ENCODE data around the gene RUSF1.
A peak's percentile ranks its signal among the peaks of the same experiment; 100 is the strongest.
"Not testable (repeated sequence)": the region's sequence is repeated elsewhere in the genome, so short reads cannot be mapped to it uniquely, and the experiment has no call there.

The RUSF1 gene

GRCh38 chr16:31507929-31508705, at the start of gene RUSF1:
Gene RUSF1 (minus strand): TSS chr16:31508391. CDS start chr16:31508373, 18 bp downstream.
- peak; percentile 72 to 75 for DNase-seq

GRCh38 chr16:31542763-31543162, 34.6 kb upstream of the RUSF1 start:
- no peak for DNase-seq

GRCh38 chr16:31539762-31540161, 31.6 kb upstream of the RUSF1 start:
- not testable (repeated sequence) for DNase-seq

DNA sequence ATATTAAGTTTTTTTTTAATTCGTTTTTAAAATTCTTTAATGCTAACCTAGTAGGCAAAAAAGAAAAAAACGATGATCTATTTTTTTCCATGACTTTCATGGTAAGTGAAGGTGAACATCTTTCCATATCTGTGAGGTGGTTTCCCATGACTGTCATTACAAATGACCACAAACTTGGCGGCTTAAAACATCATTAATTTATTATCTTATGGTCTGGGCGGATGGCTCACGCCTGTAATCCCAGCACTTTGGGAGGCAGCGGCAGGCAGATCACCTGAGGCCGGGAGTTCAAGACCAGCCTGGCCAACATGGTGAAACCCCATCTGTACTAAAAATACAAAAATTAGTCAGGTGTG, 30.0 kb upstream of the RUSF1 start:
- not testable (repeated sequence) for DNase-seq

DNA sequence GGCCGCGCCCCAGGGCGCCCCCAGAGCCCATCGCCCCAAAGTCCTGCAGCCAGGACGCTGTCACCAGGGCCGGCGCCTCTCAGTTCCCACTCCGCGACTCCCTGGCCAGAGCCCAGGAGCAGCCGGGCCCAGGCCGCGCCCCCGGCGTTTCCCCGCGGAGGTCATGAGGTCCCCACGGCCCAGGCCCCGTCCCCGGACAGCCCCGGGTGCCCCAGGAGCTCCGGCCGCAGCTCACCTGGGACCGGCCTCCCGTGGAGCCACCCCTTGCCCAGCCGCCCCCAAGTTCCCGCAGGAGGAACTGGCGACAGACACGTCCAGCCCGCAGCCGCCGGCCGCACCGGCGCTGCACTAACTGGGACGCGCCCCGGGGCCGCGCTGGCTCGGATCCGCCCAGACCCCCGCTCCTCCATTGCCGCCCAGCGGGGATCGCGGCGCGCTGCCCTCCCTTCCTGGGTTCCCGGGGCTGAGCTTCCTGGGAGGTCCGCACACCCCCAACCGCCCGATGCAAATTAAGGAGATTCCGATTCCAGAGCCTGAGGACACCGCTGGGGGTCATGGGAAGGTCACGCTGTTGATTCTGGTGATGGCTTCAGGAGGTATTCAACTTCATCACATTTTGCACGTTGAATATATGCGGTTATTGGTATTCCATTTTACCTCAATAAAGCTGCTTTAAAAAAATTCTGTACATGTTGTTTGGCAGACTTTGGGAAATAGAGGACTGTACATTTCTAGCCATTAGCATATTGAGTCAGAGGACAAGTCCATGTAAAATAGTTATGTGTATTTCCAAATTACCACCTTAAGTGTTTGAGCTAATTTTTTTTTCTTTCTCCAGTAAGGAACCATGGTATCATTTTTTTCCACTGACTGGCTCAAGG, 29.4 kb upstream of the RUSF1 start:
- no peak for DNase-seq

DNA sequence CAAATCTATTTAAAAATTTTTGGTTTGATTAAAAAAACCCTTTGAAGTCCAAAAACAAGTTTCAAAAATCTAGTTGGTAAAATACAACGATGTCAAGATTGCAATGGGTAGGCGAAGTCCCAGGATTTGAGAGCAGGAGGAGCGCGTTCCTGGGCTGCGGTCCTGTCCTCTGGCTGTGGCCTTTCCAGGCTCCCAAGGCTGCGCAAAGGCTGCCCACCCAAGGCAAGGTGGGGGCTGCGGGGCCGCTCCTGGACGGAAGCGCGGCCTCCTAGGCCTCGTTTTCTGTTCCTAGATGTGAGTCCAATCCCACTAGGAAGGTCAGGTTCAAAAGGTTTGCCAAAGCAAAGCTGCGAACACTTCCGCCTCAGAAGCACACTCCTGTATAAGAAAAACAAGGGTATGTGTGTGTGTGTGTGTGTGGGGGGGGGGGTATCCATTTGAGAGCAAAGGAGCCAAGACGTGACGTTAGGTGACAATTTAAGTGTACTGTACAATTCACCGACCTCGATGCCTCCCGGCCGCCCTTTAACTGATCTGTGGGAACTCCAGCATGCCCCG, 28.7 kb upstream of the RUSF1 start:
- no peak for DNase-seq

- DNase-seq, result no peak
These were observed 27.5 kb upstream of the RUSF1 start for GRCh38 chr16:31535737-31536136.

- no peak for DNase-seq
These were observed 24.7 kb upstream of the RUSF1 start for GRCh38 chr16:31532896-31533295.

GRCh38 chr16:31532120-31532519, 23.9 kb upstream of the RUSF1 start:
- no peak for DNase-seq

DNA sequence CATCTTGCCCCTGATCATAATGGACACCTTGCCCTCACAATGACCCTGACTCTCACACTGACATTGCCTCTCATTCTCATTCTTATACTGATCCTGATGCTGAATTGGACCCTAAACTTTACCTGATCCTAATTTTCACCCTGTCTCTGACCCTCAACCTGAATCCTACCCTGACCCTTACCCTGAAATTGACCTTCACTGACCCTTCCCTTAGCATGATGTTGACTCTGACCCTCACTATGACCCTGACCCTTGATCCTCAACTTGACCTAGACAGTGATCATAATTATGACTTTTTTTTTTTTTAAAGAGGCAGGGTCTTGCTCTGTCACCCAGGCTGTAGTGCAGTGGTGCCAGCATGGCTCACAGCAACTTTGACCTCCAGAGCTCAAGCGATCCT, 22.9 kb upstream of the RUSF1 start:
- no peak for DNase-seq

DNA sequence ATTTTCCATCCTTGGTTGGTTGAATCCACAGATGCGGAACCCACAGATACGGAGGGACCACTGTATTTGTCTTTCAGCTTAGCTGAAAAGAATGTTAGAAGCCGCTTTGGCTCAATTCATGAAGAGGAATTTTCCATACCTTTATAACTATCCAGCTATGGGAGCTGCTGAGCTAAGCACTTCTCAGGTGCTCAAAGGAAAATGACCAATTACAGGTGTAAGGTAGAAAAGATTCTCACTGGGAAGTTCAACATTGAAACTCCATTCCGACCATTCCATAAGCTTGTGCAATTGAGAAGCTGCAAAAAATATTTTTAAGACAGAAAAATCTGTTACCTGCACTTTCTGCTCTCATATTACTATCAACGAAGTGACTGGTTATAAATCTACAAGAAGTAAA, 22.2 kb upstream of the RUSF1 start:
- no peak for DNase-seq

DNA sequence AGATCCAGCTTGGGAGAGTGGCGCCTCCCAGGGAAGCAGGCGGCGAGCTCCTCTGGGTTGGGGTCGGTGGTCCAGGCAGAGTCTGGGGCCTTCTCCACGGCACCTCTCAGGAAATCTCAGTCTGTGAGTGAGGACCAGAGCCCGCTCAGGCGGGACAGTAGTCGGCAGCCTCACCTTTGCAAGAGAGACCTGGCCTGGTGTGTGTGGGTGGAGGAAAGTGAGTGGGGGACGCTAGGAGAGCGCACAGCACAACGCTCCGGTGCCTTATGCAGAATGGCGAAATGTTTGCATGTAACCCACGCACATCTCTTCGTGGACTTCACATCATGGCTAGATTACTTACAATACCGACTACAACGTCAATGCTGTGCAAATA, 21.7 kb upstream of the RUSF1 start:
- no peak for DNase-seq

DNA sequence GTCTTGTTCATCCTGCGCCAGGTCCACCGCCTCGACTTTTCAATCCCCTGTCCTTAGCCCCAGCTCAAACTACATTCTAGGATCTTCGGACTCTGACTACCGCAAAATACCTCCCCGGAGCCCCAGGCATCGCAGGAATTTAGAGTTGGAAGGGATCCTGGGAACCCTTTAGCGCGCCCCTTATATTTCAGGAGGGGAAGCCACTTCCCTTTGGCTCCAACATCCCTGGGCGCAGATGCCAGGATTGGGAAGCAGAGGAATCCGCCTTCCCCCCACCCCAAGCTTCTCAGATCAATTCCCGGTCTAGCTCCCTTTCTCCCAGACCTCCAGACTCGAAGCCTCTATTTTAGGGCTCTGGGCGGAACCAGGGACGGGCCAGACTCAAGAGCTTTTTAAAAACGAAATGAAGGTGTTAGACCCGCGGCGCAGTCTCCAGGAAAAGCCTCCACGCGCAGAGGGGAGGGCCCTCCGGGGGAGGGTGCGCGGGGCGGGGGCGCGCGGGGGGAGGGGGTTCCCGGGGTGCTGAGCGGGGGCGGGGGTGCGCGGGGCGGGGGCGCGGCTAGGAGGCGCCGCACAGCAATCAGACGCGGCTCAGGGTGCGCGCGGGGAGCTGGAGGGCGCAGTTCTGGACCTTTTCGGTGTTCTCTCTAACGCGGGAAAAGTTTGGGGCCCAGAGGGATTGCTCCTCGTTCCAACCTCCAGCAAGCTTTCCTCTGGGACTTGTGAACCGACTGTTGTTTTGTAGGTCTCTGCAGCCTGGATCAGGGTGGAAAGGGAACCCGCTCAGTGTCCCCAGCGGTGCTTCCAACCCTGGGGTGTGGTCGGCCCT, 21.1 kb upstream of the RUSF1 start:
- DNase-seq, result peak; percentile 10 to 11

GRCh38 chr16:31528523-31529107, 20.4 kb upstream of the RUSF1 start:
- DNase-seq, result no peak

- DNase-seq, result no peak
These were observed 19.6 kb upstream of the RUSF1 start, which contains the start of gene AHSP for GRCh38 chr16:31527734-31528274. Gene AHSP (plus strand): TSS chr16:31527900. CDS start chr16:31528140, 240 bp downstream.

DNA sequence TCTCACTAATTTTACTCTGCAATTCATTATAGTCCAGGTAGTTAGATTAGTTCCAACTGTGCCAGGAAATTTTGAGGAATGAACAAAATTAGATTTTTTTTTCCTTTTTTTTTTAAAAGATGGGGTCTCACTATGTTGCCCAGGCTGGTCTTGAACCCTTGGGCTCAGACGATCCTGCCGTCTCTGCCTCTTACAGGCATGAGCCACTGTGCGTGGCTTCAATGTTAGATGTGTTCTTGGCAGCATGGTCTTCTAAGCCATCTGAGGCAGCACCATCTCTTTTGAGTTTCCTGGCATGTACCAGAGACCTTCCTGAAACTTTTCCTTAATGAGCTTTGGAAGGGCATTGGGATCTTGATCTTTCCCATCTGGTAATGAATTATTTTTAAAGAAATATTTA, 16.9 kb upstream of the RUSF1 start:
- DNase-seq, result no peak

GRCh38 chr16:31523768-31524167, 15.6 kb upstream of the RUSF1 start:
- not testable (repeated sequence) for DNase-seq

DNA sequence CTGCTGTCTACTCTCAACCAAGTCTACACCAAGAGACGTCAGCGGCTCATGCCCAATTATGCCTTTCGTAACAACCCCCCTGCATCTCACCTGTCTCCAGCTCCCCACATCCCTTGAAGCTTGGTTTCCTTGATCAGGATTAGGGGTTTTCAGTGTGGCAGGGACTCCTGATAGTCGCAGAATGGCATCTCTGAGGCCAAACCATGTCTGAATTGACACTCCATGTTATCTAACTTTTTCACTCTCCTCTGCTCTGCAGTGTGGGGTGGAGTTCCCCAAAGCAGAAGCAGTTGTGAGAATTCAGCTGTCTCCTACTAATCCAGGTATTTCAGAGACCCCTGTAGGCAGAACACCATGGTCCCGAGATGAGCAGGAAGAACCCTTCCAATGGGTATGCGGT, 13.9 kb upstream of the RUSF1 start:
- no peak for DNase-seq

DNA sequence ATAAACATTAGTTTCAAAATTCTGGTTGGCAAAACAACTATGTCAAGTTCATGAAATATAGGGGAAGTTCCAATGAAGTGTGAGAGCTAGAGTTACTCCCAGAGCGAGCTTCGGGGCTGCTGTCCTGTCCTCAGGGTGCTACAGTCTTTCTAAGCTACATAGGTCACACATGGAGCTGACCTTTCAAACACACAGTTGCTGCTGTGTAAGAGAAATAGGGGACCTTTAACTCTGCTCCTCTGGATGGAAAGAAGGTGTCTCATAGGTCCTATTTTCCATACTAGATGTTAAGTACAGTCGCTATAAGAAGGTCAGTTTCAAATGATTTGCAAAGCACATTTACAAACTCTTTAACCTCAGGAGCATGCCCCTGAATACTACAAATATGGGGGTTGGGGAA, 13.2 kb upstream of the RUSF1 start:
- DNase-seq, result no peak

- DNase-seq, result no peak
These were observed 11.7 kb upstream of the RUSF1 start for GRCh38 chr16:31519759-31520431.

- DNase-seq, result no peak
These were observed 9.7 kb upstream of the RUSF1 start for GRCh38 chr16:31517800-31518402.
